H9 (cell line): ENCODE measurements around the gene GPATCH3. TPM values are rescaled to one million over a fixed set of nuclear protein-coding genes. Genes with fewer than 3 reads are reported as not detected.

ENCODE experiments used
- DNase-seq: peaks from one replicate; pipeline ENCODE4 v3.0.0-alpha.2; 2017
- H2AFZ ChIP-seq: one replicate; pipeline ENCODE4 v1.6.1; 2013; ENCODE audit warnings: mild to moderate bottlenecking, low read length, control low read depth, moderate library complexity
- H2AK5ac ChIP-seq: 2 replicates; pipeline ENCODE4 v1.6.1; 2013; ENCODE audit warnings: low read length, control low read depth, mixed read lengths; ENCODE audit not compliant: insufficient read length
- H2BK120ac ChIP-seq: one replicate; pipeline ENCODE4 v1.6.1; 2013; ENCODE audit warnings: low read depth, mild to moderate bottlenecking, low read length, control low read depth, inconsistent platforms; ENCODE audit not compliant: poor library complexity, severe bottlenecking
- H2BK12ac ChIP-seq: 2 replicates; pipeline ENCODE4 v1.6.1; 2013; ENCODE audit warnings: low read length, control low read depth, mixed read lengths, low read depth; ENCODE audit not compliant: insufficient read length
- H2BK15ac ChIP-seq: 2 replicates; pipeline ENCODE4 v1.6.1; 2013; ENCODE audit warnings: low read depth, low read length, control low read depth
- H2BK20ac ChIP-seq: one replicate; pipeline ENCODE4 v1.6.1; 2013; ENCODE audit warnings: low read depth, mild to moderate bottlenecking, low read length, control low read depth, inconsistent platforms; ENCODE audit not compliant: poor library complexity, severe bottlenecking
- H2BK5ac ChIP-seq: 2 replicates; pipeline ENCODE4 v1.6.1; 2013; ENCODE audit warnings: low read length, control low read depth, mixed read lengths; ENCODE audit not compliant: insufficient read length
- H3K14ac ChIP-seq: 2 replicates; pipeline ENCODE4 v1.6.1; 2013; ENCODE audit warnings: low read length, control low read depth; ENCODE audit not compliant: insufficient read depth
- H3K18ac ChIP-seq: 2 replicates; pipeline ENCODE4 v1.6.1; 2013; ENCODE audit warnings: low read depth, mild to moderate bottlenecking, mixed read lengths, low read length, control low read depth; ENCODE audit not compliant: insufficient read length
- H3K23ac ChIP-seq: 2 replicates; pipeline ENCODE4 v1.6.1; 2013; ENCODE audit warnings: low read length, control low read depth, mixed read lengths, low read depth; ENCODE audit not compliant: insufficient read length
- H3K23me2 ChIP-seq: 2 replicates; pipeline ENCODE4 v1.6.1; 2013; ENCODE audit warnings: low read depth, mild to moderate bottlenecking, mixed read lengths, low read length, control low read depth; ENCODE audit not compliant: insufficient read length, poor library complexity, severe bottlenecking
- H3K27ac ChIP-seq: 2 replicates; pipeline ENCODE4 v1.5.1; 2013; ENCODE audit warnings: low read length, control low read depth, mixed read lengths, low read depth; ENCODE audit not compliant: insufficient read length
- H3K27me3 ChIP-seq: 2 replicates; pipeline ENCODE4 v1.6.1; 2013; ENCODE audit warnings: low read length, control low read depth, inconsistent platforms; ENCODE audit not compliant: insufficient read depth
- H3K4ac ChIP-seq: 2 replicates; pipeline ENCODE4 v1.6.1; 2013; ENCODE audit warnings: low read depth, mild to moderate bottlenecking, control low read depth, inconsistent platforms, low read length, moderate library complexity
- H3K4me1 ChIP-seq: 2 replicates; pipeline ENCODE4 v1.6.1; 2013; ENCODE audit warnings: low read length, control low read depth, inconsistent platforms; ENCODE audit not compliant: insufficient read depth
- H3K4me2 ChIP-seq: 2 replicates; pipeline ENCODE4 v1.6.1; 2013; ENCODE audit warnings: low read length, control low read depth, mixed read lengths; ENCODE audit not compliant: insufficient read length, insufficient read depth
- H3K56ac ChIP-seq: 2 replicates; pipeline ENCODE4 v1.6.1; 2013; ENCODE audit warnings: low read depth, mild to moderate bottlenecking, mixed read lengths, low read length, control low read depth; ENCODE audit not compliant: insufficient read length
- H3K79me1 ChIP-seq: 2 replicates; pipeline ENCODE4 v1.6.1; 2013; ENCODE audit warnings: low read depth, mild to moderate bottlenecking, moderate library complexity, low read length, control low read depth, inconsistent platforms; ENCODE audit not compliant: insufficient read depth, poor library complexity, severe bottlenecking
- H3K79me2 ChIP-seq: 2 replicates; pipeline ENCODE4 v1.6.1; 2013; ENCODE audit warnings: low read length, control low read depth, inconsistent platforms; ENCODE audit not compliant: insufficient read depth
- H3K9ac ChIP-seq: 2 replicates; pipeline ENCODE4 v1.6.1; 2013; ENCODE audit warnings: low read length, control low read depth, mixed read lengths; ENCODE audit not compliant: insufficient read length; ENCODE audit errors: extremely low read depth
- H3K9me3 ChIP-seq: one replicate; pipeline ENCODE4 v1.6.1; 2013; ENCODE audit warnings: low read depth, low read length, inconsistent platforms; ENCODE audit not compliant: control insufficient read depth
- H3T11ph ChIP-seq: one replicate; pipeline ENCODE4 v1.6.1; 2013; ENCODE audit warnings: mild to moderate bottlenecking, low read length, control low read depth, inconsistent platforms
- H4K20me1 ChIP-seq: one replicate; pipeline ENCODE4 v1.6.1; 2013; ENCODE audit not compliant: control insufficient read depth, insufficient read length, insufficient read depth
- H4K5ac ChIP-seq: 2 replicates; pipeline ENCODE4 v1.6.1; 2013; ENCODE audit warnings: low read depth, mild to moderate bottlenecking, mixed read lengths, low read length, control low read depth; ENCODE audit not compliant: insufficient read length
- H4K8ac ChIP-seq: replicated peaks from 2 replicates; pipeline ENCODE4 v1.6.1; 2013; ENCODE audit warnings: low read length, control low read depth, mixed read lengths, low read depth; ENCODE audit not compliant: insufficient read length
- H4K91ac ChIP-seq: 2 replicates; pipeline ENCODE4 v1.6.1; 2013; ENCODE audit warnings: low read depth, mild to moderate bottlenecking, moderate library complexity, mixed read lengths, low read length, control low read depth; ENCODE audit not compliant: insufficient read length
- H3K27ac Mint-ChIP-seq, 3 experiments: 2 replicates in 2 of 3; 3 replicates in 1 of 3; pipeline ENCODE4 v1.8.0; 2020 to 2021; ENCODE audit warnings: mixed read lengths in 3 of 3, mild to moderate bottlenecking in 1 of 3, moderate library complexity in 1 of 3
- H3K27me3 Mint-ChIP-seq: 2 replicates; pipeline ENCODE4 v1.8.0; 2021; ENCODE audit warnings: low read depth, mild to moderate bottlenecking, moderate library complexity, mixed read lengths
- H3K36me3 Mint-ChIP-seq, 3 experiments: 2 replicates in 2 of 3; 3 replicates in 1 of 3; pipeline ENCODE4 v1.8.0; 2020 to 2021; ENCODE audit warnings: low read depth in 3 of 3, mixed read lengths in 3 of 3; ENCODE audit not compliant: insufficient read depth in 1 of 3
- H3K4me1 Mint-ChIP-seq, 2 experiments: 2 replicates each; pipeline ENCODE4 v1.8.0; 2020; ENCODE audit warnings: mixed read lengths in 2 of 2
- H3K4me3 Mint-ChIP-seq, 2 experiments: 2 replicates in 1 of 2; 3 replicates in 1 of 2; pipeline ENCODE4 v1.8.0; 2020 to 2021; ENCODE audit warnings: mild to moderate bottlenecking in 2 of 2, mixed read lengths in 2 of 2, moderate library complexity in 1 of 2
- H3K9me3 Mint-ChIP-seq, 2 experiments: 2 replicates in 1 of 2; 3 replicates in 1 of 2; pipeline ENCODE4 v1.8.0; 2020; ENCODE audit warnings: mild to moderate bottlenecking in 2 of 2, mixed read lengths in 2 of 2, moderate library complexity in 1 of 2
- CTCF ChIP-seq: fragments of 200-600 bp; sonication (generic); conservative IDR thresholded peaks from 3 replicates; pipeline ENCODE4 v1.8.0; 2021; ENCODE audit warnings: antibody characterized with exemption, mild to moderate bottlenecking
- WGBS: extraction: QIAGEN DNeasy Blood & Tissue Kit; methylation state at CpG from one replicate; pipeline ENCODE4 v1.1.7; 2013; ENCODE audit warnings: missing lambda C conversion rate, low lambda C conversion rate, mixed read lengths; ENCODE audit not compliant: insufficient read length; ENCODE audit errors: extremely low coverage; 5-methylcytosine and 5-hydroxymethylcytosine counted together
- total RNA-seq: library from RNA; stranded (reverse); gene quantifications from 2 replicates; pipeline ENCODE4 v1.2.1, GENCODE V29; 2021

The GPATCH3 gene
- total RNA-seq, 1 experiment from 2014 or later: 19.4 TPM

GRCh38 chr1:26858160-26858559 lies 42.1 kb downstream of the GPATCH3 start:
- Histone ChIP-seq H3T11ph (no peak overlapping the region), H3K9me3 (no peaks in the 10 kb centered on the region), H2AFZ (no peak overlapping the region), H3K79me2 (no peaks in the 10 kb centered on the region), H3K23ac (no peak overlapping the region), H3K18ac (no peak overlapping the region), H2BK120ac (no peak overlapping the region), H3K14ac (no peak overlapping the region), H3K27ac (no peak overlapping the region), H3K4me1 (no peaks in the 10 kb centered on the region; the same call in 1 of the 2 replicates), H3K9ac (no peak overlapping the region), H2BK5ac (no peak overlapping the region), H2BK20ac (no peak overlapping the region), H3K56ac (no peak overlapping the region), H3K23me2 (no peaks in the 10 kb centered on the region), H3K79me1 (no peaks in the 10 kb centered on the region), H4K20me1 (no peaks in the 10 kb centered on the region), H2BK15ac (no peak overlapping the region), H4K91ac (no peak overlapping the region), H4K8ac (no peak overlapping the region), H3K4me2 (no peak overlapping the region), H4K5ac (no peak overlapping the region), H3K27me3 (no peaks in the 10 kb centered on the region), H2AK5ac (no peak overlapping the region), H2BK12ac (no peak overlapping the region), H3K4ac (no peak overlapping the region)
- TF ChIP-seq CTCF: no peak
- peaks cover 4% of the 10 kb centered on the region for H3K27me3 Mint-ChIP-seq
- no peak overlapping the region for H3K4me3 Mint-ChIP-seq
- no CpG with 5 or more reads among the region's 4 CpGs for WGBS
- no peaks in the 10 kb centered on the region for H3K9me3 Mint-ChIP-seq
- no peak for DNase-seq
- H3K4me1 Mint-ChIP-seq: peaks cover 30 to 34% of the 10 kb centered on the region in 2 experiments
- H3K36me3 Mint-ChIP-seq: peaks cover 5 to 17% (median 7%) of the 10 kb centered on the region in 3 experiments; a peak in 6 of 7 replicates
- no peak overlapping the region; a peak in 1 of 7 replicates for H3K27ac Mint-ChIP-seq
